ENCODE results near the gene ARL2BP. TPM values are rescaled to one million over a fixed set of nuclear protein-coding genes. Genes with fewer than 3 reads are reported as not detected.

ARL2BP gene
- total and polyA plus RNA-seq, 2 donors (not counting 1 experiment from before 2014, with no cell fraction given): 32.5 to 38.8 TPM

DNA sequence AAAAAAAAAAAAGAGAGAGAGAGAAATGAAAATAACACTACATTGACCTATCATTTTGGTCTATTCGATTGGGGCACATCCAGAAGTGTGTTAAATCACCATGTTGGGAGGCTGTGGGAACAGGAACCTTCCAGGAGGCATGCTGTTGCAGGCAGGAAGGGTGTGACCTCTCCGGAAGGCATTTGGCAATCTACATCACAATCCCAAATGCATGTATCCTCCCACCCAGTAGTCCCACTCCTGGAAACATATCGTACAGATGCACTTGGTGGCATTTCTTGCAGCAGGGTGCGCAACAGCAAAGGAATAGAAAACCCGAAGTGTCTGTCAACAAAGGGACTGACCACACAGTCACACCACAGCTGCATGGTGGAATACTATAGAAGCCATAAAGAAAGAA lies 31.5 kb downstream of the ARL2BP start:
- H3K9me3 Mint-ChIP-seq (ENCODE audit: insufficient read depth): no peaks in the 10 kb centered on the region
- CTCF ChIA-PET: interaction anchor here (0.7 to 1.5 kb wide), 2 partner anchors 38 to 141 kb away, joined by 3 to 4 read pairs; no protein-coding TSS in a partner anchor
- H3K27me3 Mint-ChIP-seq: peaks cover 10% of the 10 kb centered on the region
- Histone ChIP-seq H3K79me2 (ENCODE audit: control insufficient read depth, insufficient read depth, low read length) (no peaks in the 10 kb centered on the region), H3K9me3 (ENCODE audit: control extremely low read depth in 1 of 3, control insufficient read depth in 2 of 3, insufficient read depth in 1 of 3, low read length in 2 of 3) (no peaks in the 10 kb centered on the region), H3K4me1 (ENCODE audit: control insufficient read depth in 2 of 2, insufficient read depth in 2 of 2, low read length in 2 of 2) (peaks cover 0 to 2% of the 10 kb centered on the region in 2 donors), H2AFZ (ENCODE audit: insufficient read depth, low read depth, low read length, poor library complexity, severe bottlenecking) (no peak overlapping the region), H3K27me3 (replicated peaks in 1 of 4; ENCODE audit: control extremely low read depth in 1 of 4, control insufficient read depth in 3 of 4, insufficient read depth in 4 of 4, low read length in 3 of 4) (peaks cover 0 to 3% (median 0%) of the 10 kb centered on the region in 4 experiments), H3K4me3 (ENCODE audit: control extremely low read depth in 1 of 5, extremely low read depth in 1 of 5, insufficient read depth in 1 of 5, low read depth in 2 of 5, low read length in 4 of 5) (no peak overlapping the region), H3K27ac (ENCODE audit: low read length in 2 of 2) (no peak overlapping the region), H4K20me1 (ENCODE audit: control insufficient read depth, insufficient read depth, low read length, poor library complexity, severe bottlenecking) (no peaks in the 10 kb centered on the region), H3K9ac (ENCODE audit: low read length) (no peak overlapping the region), H3K4me2 (replicated peaks; ENCODE audit: low read depth, low read length, poor library complexity, severe bottlenecking) (no peak overlapping the region), H3K36me3 (replicated peaks in 1 of 2; ENCODE audit: control extremely low read depth in 1 of 2, control insufficient read depth in 1 of 2, extremely low read depth in 1 of 2, insufficient read depth in 2 of 2, low read length in 1 of 2) (no peaks in the 10 kb centered on the region)
- WGBS (ENCODE audit: insufficient coverage): 35% methylated on average over 2 of the region's 5 CpGs
- TF ChIP-seq, protein P1, sequence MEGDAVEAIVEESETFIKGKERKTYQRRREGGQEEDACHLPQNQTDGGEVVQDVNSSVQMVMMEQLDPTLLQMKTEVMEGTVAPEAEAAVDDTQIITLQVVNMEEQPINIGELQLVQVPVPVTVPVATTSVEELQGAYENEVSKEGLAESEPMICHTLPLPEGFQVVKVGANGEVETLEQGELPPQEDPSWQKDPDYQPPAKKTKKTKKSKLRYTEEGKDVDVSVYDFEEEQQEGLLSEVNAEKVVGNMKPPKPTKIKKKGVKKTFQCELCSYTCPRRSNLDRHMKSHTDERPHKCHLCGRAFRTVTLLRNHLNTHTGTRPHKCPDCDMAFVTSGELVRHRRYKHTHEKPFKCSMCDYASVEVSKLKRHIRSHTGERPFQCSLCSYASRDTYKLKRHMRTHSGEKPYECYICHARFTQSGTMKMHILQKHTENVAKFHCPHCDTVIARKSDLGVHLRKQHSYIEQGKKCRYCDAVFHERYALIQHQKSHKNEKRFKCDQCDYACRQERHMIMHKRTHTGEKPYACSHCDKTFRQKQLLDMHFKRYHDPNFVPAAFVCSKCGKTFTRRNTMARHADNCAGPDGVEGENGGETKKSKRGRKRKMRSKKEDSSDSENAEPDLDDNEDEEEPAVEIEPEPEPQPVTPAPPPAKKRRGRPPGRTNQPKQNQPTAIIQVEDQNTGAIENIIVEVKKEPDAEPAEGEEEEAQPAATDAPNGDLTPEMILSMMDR (IDR thresholded peaks at IDR 0.05): no peak
- no peak for TF ChIP-seq EZH2 (IDR thresholded peaks at IDR 0.05; ENCODE audit: borderline replicate concordance, insufficient read depth, low read depth, low read length, poor library complexity, severe bottlenecking)
- no peak for ATAC-seq (ENCODE audit: low read depth)
- no peak for DNase-seq
- intact Hi-C loops (cut with micrococcal nuclease): no loop called here
- H3K27ac Mint-ChIP-seq: no peak overlapping the region
- H3K4me3 Mint-ChIP-seq: no peak overlapping the region
- POLR2A ChIA-PET: no interaction called here
- H3K4me1 Mint-ChIP-seq: peaks cover 8% of the 10 kb centered on the region

DNA sequence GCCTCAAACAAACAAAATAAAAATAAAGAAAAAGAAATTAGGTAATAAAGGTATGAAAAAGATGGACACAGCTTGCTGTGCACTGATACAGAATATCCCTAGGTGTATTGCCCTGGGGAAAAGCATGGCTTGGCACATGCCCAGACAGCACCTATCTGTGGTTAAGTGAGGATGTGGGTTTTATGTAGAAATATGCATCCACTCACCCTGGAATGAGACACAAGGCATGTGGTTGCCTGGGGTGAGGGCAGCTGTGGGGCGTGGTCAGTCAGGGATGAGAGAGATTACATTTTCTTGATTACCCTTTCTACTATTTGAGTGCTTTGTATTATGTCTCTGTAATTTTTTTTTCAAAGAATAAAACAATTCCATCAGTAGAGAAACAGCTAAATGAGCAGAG lies 32.5 kb downstream of the ARL2BP start:
- intact Hi-C loops (cut with micrococcal nuclease): no loop called here
- Histone ChIP-seq H4K20me1 (ENCODE audit: control insufficient read depth, insufficient read depth, low read length, poor library complexity, severe bottlenecking) (no peaks in the 10 kb centered on the region), H3K9ac (ENCODE audit: low read length) (no peak overlapping the region), H3K4me2 (replicated peaks; ENCODE audit: low read depth, low read length, poor library complexity, severe bottlenecking) (no peak overlapping the region), H3K9me3 (ENCODE audit: control extremely low read depth in 1 of 3, control insufficient read depth in 2 of 3, insufficient read depth in 1 of 3, low read length in 2 of 3) (no peaks in the 10 kb centered on the region), H3K4me3 (ENCODE audit: control extremely low read depth in 1 of 5, extremely low read depth in 1 of 5, insufficient read depth in 1 of 5, low read depth in 2 of 5, low read length in 4 of 5) (no peak overlapping the region), H3K27me3 (replicated peaks in 1 of 4; ENCODE audit: control extremely low read depth in 1 of 4, control insufficient read depth in 3 of 4, insufficient read depth in 4 of 4, low read length in 3 of 4) (peaks cover 0 to 6% (median 2%) of the 10 kb centered on the region in 4 experiments), H3K4me1 (ENCODE audit: control insufficient read depth in 2 of 2, insufficient read depth in 2 of 2, low read length in 2 of 2) (peaks cover 0 to 2% of the 10 kb centered on the region in 2 donors), H3K79me2 (ENCODE audit: control insufficient read depth, insufficient read depth, low read length) (no peaks in the 10 kb centered on the region), H3K36me3 (replicated peaks in 1 of 2; ENCODE audit: control extremely low read depth in 1 of 2, control insufficient read depth in 1 of 2, extremely low read depth in 1 of 2, insufficient read depth in 2 of 2, low read length in 1 of 2) (no peaks in the 10 kb centered on the region), H3K27ac (ENCODE audit: low read length in 2 of 2) (no peak overlapping the region), H2AFZ (ENCODE audit: insufficient read depth, low read depth, low read length, poor library complexity, severe bottlenecking) (no peak overlapping the region)
- Mint-ChIP-seq H3K27ac (no peak overlapping the region), H3K4me3 (no peak overlapping the region), H3K27me3 (peaks cover 13% of the 10 kb centered on the region), H3K9me3 (ENCODE audit: insufficient read depth) (no peaks in the 10 kb centered on the region), H3K4me1 (peaks cover 8% of the 10 kb centered on the region)
- DNase-seq: no peak
- TF ChIP-seq, protein P1 (IDR thresholded peaks at IDR 0.05): no peak
- TF ChIP-seq EZH2 (IDR thresholded peaks at IDR 0.05; ENCODE audit: borderline replicate concordance, insufficient read depth, low read depth, low read length, poor library complexity, severe bottlenecking): no peak
- ATAC-seq (ENCODE audit: low read depth): peak; percentile 17
- ChIA-PET CTCF (interaction anchor here (1.5 kb wide), 1 partner anchor 140 kb away, joined by 4 read pairs; no protein-coding TSS in a partner anchor), POLR2A (no interaction called here)
- WGBS (ENCODE audit: insufficient coverage): no CpG with 5 or more reads among the region's 1 CpG

All from B cell (primary cell).